Activated naive CD8-positive, alpha-beta T cell treated with anti-CD3 and anti-CD28 coated beads, Interleukin-2, amount 10 ng/mL, durations not matched to agents 7 days and 5 days (primary cell): ENCODE results near the gene PPM1H. TPM values are rescaled to one million over a fixed set of nuclear protein-coding genes. Genes with fewer than 3 reads are reported as not detected.

Source experiments
- ATAC-seq: fragments of 150-1000 bp; cut with Tn5 transposase; one replicate; pipeline ENCODE4 v1.10.0; 2021; ENCODE audit warnings: low read depth, moderate library complexity
- POLR2A ChIA-PET: fragments of 350-600 bp; sonication (Branson Sonifier 250); formaldehyde crosslinking; loops from one replicate; lab custom pipeline; 2021; ENCODE audit warnings: antibody characterized with exemption; lab: Charles Lee
- DNase-seq: peaks from one replicate; pipeline ENCODE4 v3.0.0; 2021
- H3K27ac Mint-ChIP-seq: one replicate; pipeline ENCODE4 v1.8.0; 2022; ENCODE audit warnings: mild to moderate bottlenecking, mixed read lengths
- H3K27me3 Mint-ChIP-seq: one replicate; pipeline ENCODE4 v1.8.0; 2022; ENCODE audit warnings: mild to moderate bottlenecking, moderate library complexity, mixed read lengths
- H3K36me3 Mint-ChIP-seq: one replicate; pipeline ENCODE4 v1.8.0; 2021; ENCODE audit warnings: mild to moderate bottlenecking, mixed read lengths
- H3K4me1 Mint-ChIP-seq: one replicate; pipeline ENCODE4 v1.8.0; 2021; ENCODE audit warnings: mixed read lengths
- H3K4me3 Mint-ChIP-seq: one replicate; pipeline ENCODE4 v1.8.0; 2022; ENCODE audit warnings: mild to moderate bottlenecking, moderate library complexity, mixed read lengths
- H3K9me3 Mint-ChIP-seq: one replicate; pipeline ENCODE4 v1.8.0; 2021; ENCODE audit warnings: mixed read lengths
- total RNA-seq, 2 experiments: library from RNA; stranded (reverse); gene quantifications; one replicate each; pipeline ENCODE4 v1.2.3, GENCODE V29; 2021

The PPM1H gene
- total RNA-seq, 2 experiments from 2014 or later, result 0.06 TPM; not detected in 1

DNA sequence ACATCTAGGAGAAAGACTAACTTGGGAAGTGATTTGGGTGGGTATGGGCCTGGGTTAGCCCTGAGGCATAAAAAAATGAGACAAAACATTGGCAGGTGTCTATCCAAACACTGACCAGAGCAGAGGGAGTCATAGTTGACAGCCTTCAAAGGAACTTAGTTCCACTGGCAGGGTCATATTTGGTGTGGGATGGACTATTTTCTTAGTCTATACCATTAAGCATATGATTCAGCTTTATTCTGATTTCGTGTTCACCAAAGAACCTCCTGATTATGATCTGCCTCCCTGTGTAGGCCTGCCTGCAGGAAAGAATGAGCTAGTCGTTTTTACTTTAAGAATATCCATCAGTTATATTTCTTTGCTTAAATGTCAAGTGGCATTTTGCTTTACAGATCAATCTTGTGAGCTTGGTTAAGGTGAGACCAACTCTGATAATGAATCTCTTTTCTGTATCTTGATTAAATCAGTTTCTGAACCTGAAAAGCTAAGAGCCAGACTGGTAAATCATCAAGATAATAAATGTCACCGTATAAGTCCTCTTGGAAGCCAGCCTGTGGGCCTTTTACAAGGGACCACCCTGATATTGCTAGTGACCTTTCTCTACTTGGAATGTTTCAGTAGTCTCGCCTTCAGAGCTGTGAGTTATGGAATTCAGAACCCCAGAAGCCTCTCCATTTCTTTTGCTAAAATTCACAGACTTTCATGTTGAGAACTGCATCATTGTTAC, 285.4 kb downstream of the PPM1H start:
- Mint-ChIP-seq H3K4me1 (peaks cover 7% of the 10 kb centered on the region), H3K36me3 (peaks cover 5% of the 10 kb centered on the region)
- POLR2A ChIA-PET, result no interaction called here

DNA sequence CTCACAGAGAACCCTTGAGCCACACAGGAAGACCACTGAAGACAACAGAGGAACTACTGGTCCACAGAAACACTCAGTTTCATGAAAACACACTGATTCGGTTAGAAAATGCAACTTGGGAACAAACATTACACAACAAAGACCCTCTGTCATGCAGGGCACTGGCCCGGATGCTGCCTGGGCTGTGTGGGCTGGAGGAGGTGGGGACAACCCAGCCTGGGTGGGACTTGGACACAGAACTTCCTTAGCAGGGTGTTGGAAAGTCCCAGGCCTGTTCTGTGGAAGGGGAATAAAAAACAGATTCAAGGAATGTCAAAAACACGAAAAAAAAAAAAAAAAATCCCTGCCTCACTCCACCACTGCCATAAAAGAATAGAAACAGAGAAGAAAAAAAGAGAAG, 287.4 kb downstream of the PPM1H start:
- ATAC-seq (no peak), DNase-seq (no peak)
- H3K4me1 Mint-ChIP-seq, result no peaks in the 10 kb centered on the region
- no peaks in the 10 kb centered on the region for H3K9me3 Mint-ChIP-seq
- peaks cover 5% of the 10 kb centered on the region for H3K36me3 Mint-ChIP-seq
- no peak overlapping the region for H3K27ac Mint-ChIP-seq
- H3K4me3 Mint-ChIP-seq, result no peak overlapping the region
- POLR2A ChIA-PET, result no interaction called here
- peaks cover 28% of the 10 kb centered on the region for H3K27me3 Mint-ChIP-seq

More for the DNA sequence above, 285.4 kb downstream of the PPM1H start:
- Mint-ChIP-seq H3K4me3 (no peak overlapping the region), H3K9me3 (no peaks in the 10 kb centered on the region), H3K27ac (no peak overlapping the region), H3K27me3 (peaks cover 37% of the 10 kb centered on the region)
- DNase-seq (no peak), ATAC-seq (no peak)

DNA sequence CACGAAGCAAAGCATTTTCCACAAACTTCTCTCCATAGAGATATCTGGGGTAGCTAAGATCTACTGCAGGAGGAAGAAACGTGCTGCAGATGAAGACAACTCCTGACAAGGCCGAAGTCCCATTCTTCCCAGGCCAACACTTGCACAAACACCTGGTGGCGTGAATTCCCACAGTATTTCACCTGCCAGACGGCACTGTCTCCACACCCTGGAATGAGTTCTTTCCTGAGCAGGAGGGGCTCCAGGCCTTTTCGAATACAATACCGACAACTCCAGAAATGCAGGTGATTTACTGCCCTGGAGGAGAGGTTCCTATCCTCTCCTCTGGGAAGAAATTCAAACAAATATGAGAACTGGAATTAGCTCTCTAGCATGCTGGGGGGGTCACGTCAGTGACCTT, 288.4 kb downstream of the PPM1H start:
- ATAC-seq, result no peak
- Mint-ChIP-seq H3K27ac (no peak overlapping the region), H3K9me3 (no peaks in the 10 kb centered on the region), H3K27me3 (peaks cover 20% of the 10 kb centered on the region), H3K4me1 (no peaks in the 10 kb centered on the region), H3K36me3 (peaks cover 1% of the 10 kb centered on the region), H3K4me3 (no peak overlapping the region)
- POLR2A ChIA-PET, result no interaction called here
- no peak for DNase-seq

DNA sequence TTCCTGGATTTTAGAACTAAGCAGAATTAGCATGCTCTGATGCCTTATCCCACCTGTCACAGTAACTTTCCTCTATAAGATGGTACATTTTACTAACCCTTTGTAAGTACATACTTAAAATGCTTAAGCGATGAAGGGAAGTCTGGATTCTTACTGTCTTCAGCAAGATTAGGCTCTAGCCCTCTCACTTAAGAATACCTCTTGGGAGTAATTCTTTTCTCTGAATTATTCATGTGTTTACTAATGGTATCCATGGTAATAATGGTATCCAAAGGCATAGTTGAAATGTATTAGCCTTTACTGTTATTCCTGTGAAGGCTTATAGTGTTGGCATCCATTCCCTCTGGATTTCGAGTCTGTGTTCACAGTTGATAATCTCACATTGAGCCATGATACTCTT, 291.5 kb downstream of the PPM1H start:
- POLR2A ChIA-PET, result no interaction called here
- Mint-ChIP-seq H3K4me3 (no peak overlapping the region), H3K9me3 (no peaks in the 10 kb centered on the region), H3K27me3 (peaks cover 18% of the 10 kb centered on the region), H3K27ac (no peak overlapping the region), H3K4me1 (peaks cover 8% of the 10 kb centered on the region), H3K36me3 (no peaks in the 10 kb centered on the region)
- ATAC-seq (no peak), DNase-seq (no peak)

DNA sequence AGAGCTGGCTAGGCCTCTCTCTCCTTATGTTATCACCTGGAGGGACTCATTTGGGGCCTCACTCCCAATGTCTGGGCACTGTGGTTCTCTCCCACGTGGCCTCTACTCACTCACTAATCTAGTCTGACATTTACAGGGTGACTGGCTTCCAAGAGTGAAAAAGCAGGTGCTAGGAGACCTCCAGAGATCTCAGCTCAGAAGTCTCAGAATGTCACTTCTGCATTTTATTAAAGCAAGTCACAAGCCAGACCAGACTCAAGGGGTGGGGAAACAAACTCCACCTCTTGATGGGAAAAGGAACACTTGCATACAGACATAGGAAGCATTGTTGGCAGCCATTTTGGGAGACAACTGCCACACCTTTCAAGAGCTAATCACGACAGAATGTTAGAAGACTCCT, 292.5 kb downstream of the PPM1H start:
- Mint-ChIP-seq H3K27ac (no peak overlapping the region), H3K4me1 (peaks cover 8% of the 10 kb centered on the region), H3K4me3 (no peak overlapping the region), H3K27me3 (peaks cover 14% of the 10 kb centered on the region), H3K36me3 (no peaks in the 10 kb centered on the region), H3K9me3 (no peaks in the 10 kb centered on the region)
- POLR2A ChIA-PET, result no interaction called here
- no peak for ATAC-seq
- no peak for DNase-seq

DNA sequence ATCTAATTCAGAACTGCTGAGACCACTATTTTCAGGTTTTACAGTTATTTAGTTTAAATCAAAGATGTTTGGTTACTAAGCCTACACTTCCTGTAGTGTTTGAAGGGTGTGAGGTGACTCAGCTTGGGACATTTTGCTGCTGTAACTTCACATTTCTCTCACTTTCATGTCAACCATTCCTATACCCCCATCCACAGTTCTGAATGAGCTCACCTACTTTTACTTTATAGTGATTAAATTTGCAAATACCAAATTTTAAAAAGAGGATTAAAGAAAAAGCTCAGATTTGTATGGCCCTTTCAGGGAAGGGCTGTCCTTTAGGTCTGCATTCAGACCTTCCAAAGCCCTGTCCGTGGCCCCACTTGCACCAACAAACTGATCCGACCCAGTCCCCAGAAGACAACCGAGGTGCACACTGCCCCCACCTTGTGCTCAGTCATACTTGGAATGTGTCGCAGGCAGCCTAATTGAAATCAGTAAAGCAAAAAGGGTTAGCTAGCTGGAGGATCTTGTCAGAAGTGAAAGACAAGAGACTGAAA, 294.0 kb downstream of the PPM1H start:
- no peaks in the 10 kb centered on the region for H3K36me3 Mint-ChIP-seq

DNA sequence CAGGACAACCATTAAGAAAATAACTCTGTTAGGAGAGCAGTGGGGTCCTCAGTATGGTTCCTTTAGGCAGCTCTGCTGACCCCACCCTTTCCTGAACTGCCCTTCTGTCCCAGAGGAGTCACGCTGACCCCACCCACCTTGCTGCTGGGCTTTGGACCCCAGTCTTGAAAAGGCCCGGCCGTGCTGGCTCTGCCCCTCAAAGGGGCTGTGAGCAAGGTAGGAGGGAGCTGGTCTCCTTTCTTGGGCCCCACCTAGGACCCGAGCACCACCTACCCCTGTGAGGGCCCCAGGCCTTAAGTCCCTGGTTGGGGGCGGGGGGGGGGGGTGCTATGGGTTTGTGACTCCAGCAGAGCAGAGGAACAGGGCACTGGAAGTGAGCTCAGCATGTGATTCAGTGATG, 297.3 kb downstream of the PPM1H start:
- POLR2A ChIA-PET, result no interaction called here
- peaks cover 8% of the 10 kb centered on the region for H3K4me1 Mint-ChIP-seq
- DNase-seq (no peak), ATAC-seq (no peak)
- H3K27ac Mint-ChIP-seq, result no peak overlapping the region
- no peaks in the 10 kb centered on the region for H3K36me3 Mint-ChIP-seq
- H3K27me3 Mint-ChIP-seq, result peaks cover 39% of the 10 kb centered on the region
- no peaks in the 10 kb centered on the region for H3K9me3 Mint-ChIP-seq
- H3K4me3 Mint-ChIP-seq, result no peak overlapping the region

More for the DNA sequence above, 294.0 kb downstream of the PPM1H start:
- peak overlapping the region; percentile 44 for H3K4me3 Mint-ChIP-seq
- H3K4me1 Mint-ChIP-seq, result peaks cover 8% of the 10 kb centered on the region
- ATAC-seq (peak; percentile 97), DNase-seq (no peak)
- peaks cover 17% of the 10 kb centered on the region for H3K27me3 Mint-ChIP-seq
- H3K9me3 Mint-ChIP-seq, result no peaks in the 10 kb centered on the region
- H3K27ac Mint-ChIP-seq, result no peak overlapping the region
- POLR2A ChIA-PET, result interaction anchor here (0.7 to 1.7 kb wide), 2 partner anchors 8 to 38 kb away, joined by 5 to 6 read pairs; no protein-coding TSS in a partner anchor

DNA sequence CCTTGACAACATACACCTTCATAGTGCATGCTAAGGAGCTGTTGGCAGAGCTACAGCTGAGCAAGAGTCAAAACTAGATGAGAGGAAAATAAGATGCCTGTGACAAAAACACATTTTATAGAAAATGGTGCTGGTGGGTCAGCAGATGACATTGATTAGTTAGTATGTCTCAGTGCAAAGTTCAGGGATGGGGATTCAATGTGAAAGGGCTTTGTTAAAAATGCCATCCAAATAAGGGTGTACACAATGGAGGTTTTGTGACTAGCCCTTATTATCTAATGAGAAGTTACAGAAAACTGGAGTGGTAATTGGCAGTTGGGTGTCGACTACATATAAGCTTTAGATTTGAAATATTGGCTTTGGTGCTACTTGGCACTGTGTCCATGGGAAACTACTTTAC, 299.3 kb downstream of the PPM1H start:
- no peak for ATAC-seq
- Mint-ChIP-seq H3K36me3 (peaks cover 1% of the 10 kb centered on the region), H3K27me3 (peaks cover 59% of the 10 kb centered on the region), H3K4me3 (no peak overlapping the region), H3K9me3 (no peaks in the 10 kb centered on the region), H3K4me1 (peaks cover 4% of the 10 kb centered on the region), H3K27ac (no peak overlapping the region)
- no peak for DNase-seq
- POLR2A ChIA-PET, result interaction anchor here (0.5 kb wide), 1 partner anchor 8 kb away, joined by 3 read pairs; no protein-coding TSS in a partner anchor

DNA sequence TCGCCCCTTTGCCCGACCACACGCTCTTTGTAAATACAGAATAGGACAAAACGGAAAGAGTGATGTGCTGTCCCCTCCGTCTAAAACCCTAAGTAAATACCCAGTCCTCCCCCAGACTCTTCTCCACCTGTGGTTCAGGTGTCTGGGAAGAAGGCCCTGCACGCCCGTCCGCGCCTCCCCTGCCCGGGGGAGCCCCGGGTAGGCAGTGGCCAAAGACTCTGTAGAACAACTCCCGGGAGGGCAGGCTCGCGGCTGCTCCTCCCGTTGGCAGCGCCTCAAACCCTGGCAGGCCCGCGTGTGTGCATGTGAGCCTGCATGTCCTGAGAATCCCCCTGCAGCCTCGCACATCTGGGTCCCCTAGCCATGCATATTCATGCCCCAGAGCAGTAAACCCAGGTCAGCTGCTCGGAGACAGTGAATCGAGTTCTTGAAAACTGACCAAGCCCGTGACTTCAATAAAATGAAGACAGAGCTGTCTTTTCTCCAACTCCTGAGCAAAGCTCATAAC, 302.5 kb downstream of the PPM1H start:
- no peak overlapping the region for H3K27ac Mint-ChIP-seq
- peaks cover 79% of the 10 kb centered on the region for H3K27me3 Mint-ChIP-seq
- DNase-seq (peak; percentile 34), ATAC-seq (no peak)
- peaks cover 1% of the 10 kb centered on the region for H3K36me3 Mint-ChIP-seq
- POLR2A ChIA-PET, result interaction anchor here (0.6 kb wide), 1 partner anchor 91 kb away, joined by 5 read pairs; no protein-coding TSS in a partner anchor
- peak overlapping the region; percentile 72 for H3K4me3 Mint-ChIP-seq
- peaks cover 4% of the 10 kb centered on the region for H3K4me1 Mint-ChIP-seq
- H3K9me3 Mint-ChIP-seq, result no peaks in the 10 kb centered on the region

DNA sequence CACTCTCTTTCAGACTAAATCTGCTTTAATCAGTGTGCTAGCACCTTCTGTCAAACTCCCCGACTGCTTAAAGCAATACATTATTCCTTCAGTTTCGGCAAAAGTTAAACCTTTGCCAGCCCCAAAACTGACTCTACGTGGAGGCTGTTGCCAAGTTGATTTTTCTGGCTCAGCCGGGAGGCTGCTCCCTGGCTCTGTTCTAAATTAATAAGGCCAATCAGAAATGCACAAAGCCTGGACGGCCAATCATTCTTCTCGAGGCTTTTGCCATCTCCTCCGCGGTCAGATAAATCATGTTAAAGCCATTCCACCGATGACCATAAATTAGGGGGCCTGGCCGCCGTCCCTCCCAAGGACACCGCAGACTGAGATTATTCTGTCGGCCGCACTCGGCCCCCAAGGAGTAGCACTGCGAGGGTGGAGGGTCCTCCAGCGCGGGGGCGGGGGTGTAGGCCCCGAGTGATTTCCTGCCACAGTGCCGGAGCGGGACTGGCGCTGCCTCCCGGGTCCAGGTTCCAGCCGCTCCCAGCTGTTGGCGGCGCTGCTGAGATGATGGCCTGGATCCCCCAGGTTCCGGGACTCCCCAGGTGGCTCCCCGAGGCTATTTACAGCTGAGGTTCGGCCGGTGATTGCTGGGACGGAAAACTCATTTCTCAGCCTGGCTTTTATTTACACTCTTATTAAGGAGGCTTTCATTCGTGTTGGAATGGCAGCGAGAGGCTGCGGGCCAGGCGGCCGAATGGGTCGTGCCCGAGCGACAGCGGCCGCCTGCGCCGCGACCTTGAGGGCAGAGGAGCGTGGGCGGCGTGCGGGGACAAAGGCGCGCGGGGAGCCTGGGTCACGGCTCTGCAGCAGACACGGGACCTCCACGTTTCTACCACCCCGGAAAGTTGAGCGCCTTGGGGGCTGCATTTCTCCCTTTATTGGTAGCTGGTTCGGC, 303.2 kb downstream of the PPM1H start:
- peaks cover 1% of the 10 kb centered on the region for H3K36me3 Mint-ChIP-seq
- DNase-seq, result peak; percentile 45
- peaks cover 78% of the 10 kb centered on the region for H3K27me3 Mint-ChIP-seq
- ATAC-seq, result peak; percentile 63
- H3K4me3 Mint-ChIP-seq, result peak overlapping the region; percentile 72
- POLR2A ChIA-PET, result interaction anchor here (0.6 kb wide), 1 partner anchor 91 kb away, joined by 5 read pairs; no protein-coding TSS in a partner anchor
- no peaks in the 10 kb centered on the region for H3K9me3 Mint-ChIP-seq
- H3K4me1 Mint-ChIP-seq, result peaks cover 4% of the 10 kb centered on the region
- H3K27ac Mint-ChIP-seq, result peak overlapping the region; percentile 11

DNA sequence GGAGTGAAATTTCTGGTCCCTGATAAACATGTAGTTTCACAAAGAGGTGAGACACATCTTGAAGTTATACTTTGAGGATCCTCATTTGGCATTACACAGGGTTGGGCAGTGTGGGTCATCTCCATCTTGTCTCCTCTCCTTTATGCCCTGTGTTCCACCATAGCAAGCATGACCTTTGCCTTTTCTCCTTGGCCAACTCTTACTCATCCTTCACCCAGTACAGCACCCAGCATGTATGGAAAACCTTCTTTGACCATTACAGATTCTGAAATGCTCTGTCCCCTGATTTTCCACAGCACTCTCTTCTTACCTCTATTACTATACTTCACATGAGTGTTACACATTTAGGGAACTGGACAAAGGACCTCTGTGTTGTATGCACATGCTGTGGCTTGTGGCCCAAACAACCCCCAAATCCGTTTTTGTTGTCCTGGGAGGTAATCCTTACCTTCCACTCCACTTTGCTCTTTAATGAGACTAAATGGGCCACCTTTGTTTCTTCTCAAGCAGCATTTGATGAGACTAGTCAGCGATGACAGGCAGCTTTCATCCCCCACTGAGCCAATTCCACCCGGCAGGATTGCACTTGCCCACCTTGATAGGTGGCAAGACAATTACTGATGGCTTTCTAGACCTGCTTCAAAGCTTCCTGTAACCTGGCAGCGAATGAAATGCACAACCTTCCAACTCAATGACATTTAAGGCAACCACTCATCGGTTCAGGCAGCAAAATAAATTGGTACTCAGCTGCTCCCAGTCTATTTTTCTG, 304.8 kb downstream of the PPM1H start:
- no peak overlapping the region for H3K4me3 Mint-ChIP-seq
- POLR2A ChIA-PET, result no interaction called here

DNA sequence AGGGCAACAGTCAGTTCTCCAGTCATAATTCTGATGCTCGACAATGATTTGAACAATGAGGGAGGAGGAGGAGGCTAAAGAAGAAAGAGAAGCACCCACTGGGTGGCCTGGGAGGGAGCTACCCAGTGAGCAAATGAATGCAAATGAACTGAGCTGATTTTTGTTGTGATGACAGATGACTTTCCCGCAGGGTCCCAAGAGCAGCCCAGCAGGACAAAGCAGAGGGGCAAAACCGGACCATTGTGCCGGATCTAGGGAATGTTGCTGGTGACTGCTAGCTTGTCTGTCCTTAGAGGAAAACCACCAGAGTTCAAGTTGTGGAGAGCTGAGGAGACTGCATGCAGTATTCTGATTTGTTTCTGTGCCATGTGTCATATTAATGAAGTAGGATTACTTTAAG, 305.5 kb downstream of the PPM1H start:
- H3K27me3 Mint-ChIP-seq, result peaks cover 63% of the 10 kb centered on the region
- H3K4me1 Mint-ChIP-seq, result peaks cover 4% of the 10 kb centered on the region
- H3K36me3 Mint-ChIP-seq, result peaks cover 1% of the 10 kb centered on the region
- no peak for ATAC-seq
- H3K9me3 Mint-ChIP-seq, result no peaks in the 10 kb centered on the region
- no peak overlapping the region for H3K27ac Mint-ChIP-seq
- no peak for DNase-seq
- no peak overlapping the region for H3K4me3 Mint-ChIP-seq
- POLR2A ChIA-PET, result no interaction called here

More for the DNA sequence above, 304.8 kb downstream of the PPM1H start:
- no peaks in the 10 kb centered on the region for H3K9me3 Mint-ChIP-seq
- H3K36me3 Mint-ChIP-seq, result peaks cover 1% of the 10 kb centered on the region
- H3K27ac Mint-ChIP-seq, result no peak overlapping the region
- DNase-seq (no peak), ATAC-seq (no peak)
- H3K4me1 Mint-ChIP-seq, result peaks cover 4% of the 10 kb centered on the region
- peaks cover 70% of the 10 kb centered on the region for H3K27me3 Mint-ChIP-seq
